HG03439 (cell line): Measurements from ENCODE around the gene NAALADL1.

Experiments used
- ATAC-seq: cut with Tn5 transposase; IDR thresholded peaks from one replicate; pipeline ENCODE4 v1.9.1; 2021; ENCODE audit warnings: mild to moderate bottlenecking, moderate library complexity; ENCODE audit not compliant: unreplicated experiment

The NAALADL1 gene

GRCh38 chr11:65083134-65083833, 24.9 kb upstream of the NAALADL1 start:
- ATAC-seq, result peak; percentile 14

- no peak for ATAC-seq
These were observed 20.5 kb upstream of the NAALADL1 start for GRCh38 chr11:65078786-65079342.

- ATAC-seq, result no peak
These were observed 19.8 kb upstream of the NAALADL1 start for GRCh38 chr11:65078151-65078550.

DNA sequence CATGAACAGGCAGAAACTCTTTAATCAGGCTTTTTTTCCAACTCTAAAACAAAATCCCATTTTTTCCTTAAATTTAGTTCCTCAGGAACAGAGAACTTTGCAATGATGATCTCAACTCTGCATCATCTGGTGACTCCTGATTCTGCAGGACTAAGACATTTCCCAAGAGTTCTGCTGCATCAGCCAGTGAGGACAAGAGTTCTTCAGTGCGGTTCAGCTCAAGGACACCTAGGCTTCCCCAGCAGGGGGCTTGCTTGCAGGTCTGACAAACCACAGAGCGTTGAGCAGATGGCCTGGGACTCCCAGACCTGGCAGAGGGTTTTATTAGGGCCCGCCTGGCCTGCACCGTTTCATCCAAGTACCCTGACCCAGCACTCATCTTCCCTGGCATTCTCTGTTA, 19.1 kb upstream of the NAALADL1 start:
- ATAC-seq, result no peak

DNA sequence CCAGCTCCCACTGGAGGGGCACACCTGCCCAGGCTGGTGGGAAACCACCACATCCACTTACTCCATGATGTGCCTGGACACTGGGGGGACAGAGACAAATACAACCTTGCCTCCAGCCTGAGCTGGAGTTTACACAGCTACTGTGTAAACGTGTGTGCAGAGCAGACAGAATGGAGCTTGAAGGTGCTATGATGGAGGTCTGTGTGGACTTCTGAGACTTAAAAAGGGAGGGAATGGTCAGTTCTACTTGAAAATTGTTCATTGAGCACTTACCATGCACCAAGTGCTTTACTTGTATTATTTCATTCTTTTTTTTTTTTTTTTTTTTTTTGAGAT, 14.2 kb upstream of the NAALADL1 start:
- no peak for ATAC-seq

DNA sequence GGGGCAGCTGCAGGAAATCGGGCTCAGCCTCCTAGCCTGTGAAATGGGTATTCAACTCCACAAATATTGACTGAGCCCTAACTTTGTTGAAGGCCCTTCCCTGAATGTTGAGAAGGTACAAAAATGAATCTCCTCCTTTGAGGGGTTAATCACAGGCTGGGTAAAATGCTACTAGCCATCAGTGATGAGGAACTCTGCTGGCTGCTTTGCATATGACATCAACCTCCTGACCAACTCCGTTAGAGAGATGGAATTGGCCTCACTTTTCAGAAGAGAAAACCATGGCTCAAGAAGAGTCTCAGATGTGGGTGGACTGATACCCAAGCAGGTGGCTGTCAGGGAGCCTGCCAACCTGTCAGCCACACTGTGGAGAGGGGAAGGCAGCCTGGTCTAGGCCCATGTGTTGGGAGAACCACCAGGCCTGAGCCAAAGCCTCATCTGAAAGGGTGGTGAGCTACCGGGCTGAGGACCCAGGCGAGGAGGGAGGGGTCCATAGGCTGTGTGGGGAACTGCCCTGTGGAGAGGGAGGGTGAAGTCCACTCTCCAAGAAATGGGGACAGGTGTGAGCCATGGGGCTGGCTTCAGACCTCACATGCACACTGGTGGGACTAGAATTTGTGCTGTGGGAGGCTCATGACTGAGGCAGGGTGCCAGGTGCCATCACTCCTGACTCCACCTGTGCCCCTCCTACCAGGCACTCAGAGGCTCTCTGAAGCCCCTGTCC, 13.7 kb upstream of the NAALADL1 start:
- ATAC-seq, result no peak

DNA sequence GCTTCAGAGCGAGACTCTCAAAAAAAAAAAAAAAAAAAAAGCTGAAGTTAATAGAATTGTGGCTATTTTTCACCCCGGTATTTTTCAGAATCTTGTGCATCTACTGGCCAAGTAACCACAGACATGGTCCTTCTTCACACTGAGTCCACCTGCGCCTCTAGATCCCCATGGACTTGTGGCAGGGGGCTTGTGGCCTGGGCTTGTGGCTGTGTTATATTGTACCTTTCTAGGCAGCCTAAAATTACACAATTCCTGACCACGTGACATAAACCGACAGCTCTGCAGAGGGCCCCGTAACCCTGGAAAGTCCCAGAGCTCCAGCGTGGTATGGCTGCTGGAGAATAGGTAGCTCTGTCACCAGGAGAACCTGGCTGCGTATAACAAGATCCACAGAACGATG, 10.9 kb upstream of the NAALADL1 start:
- no peak for ATAC-seq

DNA sequence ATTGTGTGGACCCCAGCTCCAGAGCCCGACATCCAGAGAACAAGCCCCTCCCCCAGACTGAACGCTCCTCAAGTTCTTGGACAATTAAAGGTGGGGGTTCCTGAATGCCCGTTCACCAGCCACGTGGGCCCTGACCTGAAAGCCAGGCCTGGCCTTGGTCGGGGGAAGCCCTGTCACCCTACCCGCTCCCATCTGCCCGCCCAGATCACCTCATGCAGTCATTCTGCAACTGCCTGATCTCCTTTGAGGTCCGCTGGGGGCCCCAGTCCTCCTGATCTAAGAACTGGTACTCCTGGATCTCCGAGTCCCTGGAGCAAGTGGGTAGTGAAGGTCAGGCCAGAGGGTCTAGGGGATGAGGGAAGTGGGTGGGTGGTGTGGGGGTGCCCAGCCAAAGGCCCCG, 9.1 kb upstream of the NAALADL1 start:
- no peak for ATAC-seq

- ATAC-seq, result no peak
These were observed 8.5 kb upstream of the NAALADL1 start for GRCh38 chr11:65066805-65067291.

DNA sequence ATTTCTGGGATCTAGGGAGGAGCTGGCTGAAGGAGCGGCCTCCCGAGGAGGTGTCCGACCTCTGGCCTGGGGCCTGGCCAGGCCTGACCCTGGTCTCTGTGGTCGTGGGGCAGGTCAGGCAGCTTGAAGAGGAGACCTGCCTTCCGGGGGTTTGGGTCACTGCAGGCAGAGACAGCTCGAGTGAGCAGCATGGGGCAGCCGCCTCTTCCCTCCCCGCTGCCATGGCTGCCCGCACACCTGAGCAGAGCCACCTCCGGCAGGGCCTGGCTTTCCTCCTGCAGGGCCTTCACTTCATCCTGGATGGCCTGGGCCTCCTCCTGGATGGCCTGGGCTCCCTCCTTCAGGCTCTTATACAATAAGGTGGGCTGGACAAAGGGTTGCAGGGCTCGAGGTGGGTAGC, 8.0 kb upstream of the NAALADL1 start:
- ATAC-seq, result no peak

DNA sequence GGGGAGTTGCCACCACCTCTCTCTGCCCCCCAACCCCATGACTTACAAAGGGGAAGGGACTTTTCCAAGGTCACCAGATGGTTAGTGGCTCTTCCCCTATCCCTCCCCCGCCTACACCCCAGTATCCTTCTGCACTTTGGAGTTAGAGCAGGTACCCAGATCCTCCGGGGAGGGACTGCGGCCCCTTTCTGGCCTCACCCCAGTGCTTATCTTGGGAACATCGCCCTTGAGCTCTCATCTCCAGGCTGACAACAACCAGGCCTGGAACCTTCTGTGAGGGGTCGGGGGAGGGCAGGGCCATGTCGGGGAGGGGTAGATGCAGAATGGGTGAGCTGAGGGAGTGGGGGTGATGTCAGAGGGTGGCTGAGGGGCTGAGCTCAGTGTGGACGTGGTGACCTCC, 7.5 kb upstream of the NAALADL1 start:
- no peak for ATAC-seq

DNA sequence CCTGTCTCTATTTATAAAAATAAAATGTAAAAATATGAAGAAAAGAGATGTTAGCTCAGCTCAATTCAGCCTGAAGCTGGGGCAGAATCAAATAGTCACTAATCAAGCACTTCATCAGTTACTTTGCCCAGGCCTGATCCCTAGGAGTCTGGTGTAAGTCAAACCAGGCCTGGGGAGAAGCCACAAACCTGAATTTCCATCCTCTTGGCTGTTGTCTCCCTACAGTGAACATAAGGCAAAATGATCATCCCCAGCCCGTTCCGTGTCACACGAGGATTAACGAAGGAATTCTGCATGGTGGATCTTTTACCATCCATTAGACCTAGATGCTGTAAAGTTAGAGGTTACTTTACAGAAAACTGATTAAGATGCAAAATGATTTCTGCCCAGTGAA, 6.5 kb upstream of the NAALADL1 start:
- ATAC-seq, result no peak

- no peak for ATAC-seq
These were observed 5.2 kb upstream of the NAALADL1 start for GRCh38 chr11:65063532-65063931.

GRCh38 chr11:65060913-65061408, 2.6 kb upstream of the NAALADL1 start:
- no peak for ATAC-seq

DNA sequence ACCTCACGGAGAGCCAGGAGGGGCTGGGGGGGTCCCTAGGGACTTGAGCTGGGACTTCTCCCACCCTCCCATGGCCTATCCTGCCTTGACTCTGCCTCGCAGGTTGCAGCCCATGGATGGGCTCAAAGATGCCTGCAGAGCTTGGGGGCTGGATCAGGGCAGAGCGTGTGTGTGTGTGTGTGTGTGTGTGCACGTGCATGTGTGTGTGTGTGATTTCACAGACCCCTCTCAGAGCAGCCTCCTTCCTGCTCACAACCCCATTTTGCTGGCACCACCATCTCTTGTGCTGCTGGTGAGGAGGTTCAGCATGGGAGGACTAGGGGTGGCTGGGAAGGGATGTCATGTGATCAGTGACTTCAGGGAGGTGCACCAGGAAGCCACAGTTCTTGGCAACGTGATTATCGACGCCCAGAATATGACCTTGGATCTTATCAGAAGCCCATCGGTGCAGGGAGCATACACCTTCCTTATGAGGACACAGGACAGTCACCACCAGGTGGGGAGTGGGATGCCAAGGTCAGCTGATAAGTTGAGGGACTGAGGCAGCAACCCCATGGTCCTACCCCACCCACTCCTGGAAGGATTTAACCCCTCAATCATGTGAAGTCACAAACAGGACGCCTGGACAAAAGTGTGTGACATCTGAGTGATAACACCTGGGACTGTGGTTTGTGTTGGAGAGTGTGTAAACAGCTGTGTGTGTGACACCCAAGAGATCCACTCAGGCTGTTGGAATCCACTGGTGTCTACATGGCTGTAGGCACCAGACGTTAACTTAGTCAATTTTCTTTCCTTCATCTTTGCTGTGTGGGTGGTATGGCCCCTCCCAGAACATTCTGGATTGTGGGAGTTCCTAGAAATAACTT, 1.8 kb upstream of the NAALADL1 start:
- ATAC-seq, result no peak

- no peak for ATAC-seq
These were observed 1.2 kb upstream of the NAALADL1 start for GRCh38 chr11:65059523-65059922.

DNA sequence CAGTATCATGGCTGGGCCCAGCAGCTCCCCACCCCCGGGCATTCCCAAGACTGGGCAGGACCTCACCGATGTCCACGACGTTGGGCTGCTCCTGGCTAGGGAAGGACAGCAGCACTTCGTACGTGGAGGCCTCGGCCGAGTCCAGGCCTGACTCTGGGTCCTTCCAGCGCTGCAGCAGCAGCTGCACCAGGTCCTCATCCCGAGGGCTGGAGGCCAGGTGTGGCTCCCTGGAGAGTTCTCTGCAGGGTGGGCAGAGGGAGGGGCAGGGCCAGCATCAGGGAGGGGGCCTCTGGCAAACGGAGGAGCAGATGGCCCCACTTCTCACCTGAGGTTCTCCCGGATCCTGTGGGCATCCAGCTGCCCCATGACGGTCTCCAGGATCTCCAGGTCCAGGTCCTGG, 341 bp downstream of the NAALADL1 start:
- ATAC-seq, result no peak

DNA sequence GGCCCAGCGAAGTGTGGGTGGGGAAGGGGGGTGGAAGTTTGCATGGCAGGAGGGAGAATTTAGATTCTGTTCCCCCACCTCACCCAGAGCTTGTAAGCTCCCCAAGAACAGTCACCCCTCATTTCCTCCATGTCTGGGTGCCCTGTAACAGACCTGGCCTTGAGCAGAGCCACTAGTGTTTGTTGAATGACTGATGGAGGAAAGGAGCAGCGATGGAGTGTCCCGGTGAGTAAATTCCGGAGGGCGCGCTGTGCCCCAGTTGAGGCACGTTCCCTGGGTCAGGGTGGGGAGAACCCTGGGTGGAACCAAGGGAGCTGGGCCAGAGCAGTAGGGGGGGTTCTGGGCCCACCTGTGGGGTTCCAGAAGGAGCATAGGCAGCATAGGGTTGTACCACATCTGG, 827 bp downstream of the NAALADL1 start:
- ATAC-seq, result no peak

DNA sequence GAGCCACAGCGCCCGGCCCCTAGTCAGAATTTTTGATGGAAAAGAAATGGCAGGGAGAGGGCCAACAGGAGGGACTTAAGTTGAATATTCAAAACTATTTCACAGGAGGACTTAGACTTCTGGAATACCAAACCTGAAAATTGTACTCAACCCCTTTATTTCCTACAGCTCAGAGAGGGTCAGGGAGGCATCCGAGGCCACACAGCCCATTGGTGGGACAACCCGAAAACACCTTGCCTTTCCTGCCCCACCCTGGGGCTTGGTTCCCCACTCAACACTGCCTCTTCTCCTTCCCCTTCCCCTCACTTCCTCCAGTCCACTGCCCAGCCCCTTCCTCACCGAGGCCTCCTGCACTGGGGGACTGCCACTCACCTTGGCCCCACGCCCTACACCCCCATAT, 1.4 kb downstream of the NAALADL1 start:
- no peak for ATAC-seq

DNA sequence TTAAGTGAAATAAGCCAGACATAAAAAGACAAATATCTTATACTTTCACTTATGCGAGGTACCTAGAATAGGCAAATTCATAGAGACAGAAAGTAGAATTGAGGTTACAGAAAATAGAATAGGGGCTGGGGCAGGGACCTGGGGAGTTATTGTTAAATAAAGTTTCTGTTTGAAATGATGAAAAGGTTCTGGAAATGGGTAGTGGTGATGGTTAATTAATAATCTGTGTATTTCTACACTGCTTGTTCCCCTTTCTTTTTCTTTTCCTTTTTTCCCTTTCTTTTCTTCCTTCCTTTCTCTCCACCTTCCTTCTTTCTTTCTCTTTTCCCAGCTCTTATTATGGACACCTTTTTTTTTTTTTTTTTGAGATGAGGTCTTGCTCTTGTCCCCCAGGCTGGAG, 2.8 kb downstream of the NAALADL1 start:
- no peak for ATAC-seq

DNA sequence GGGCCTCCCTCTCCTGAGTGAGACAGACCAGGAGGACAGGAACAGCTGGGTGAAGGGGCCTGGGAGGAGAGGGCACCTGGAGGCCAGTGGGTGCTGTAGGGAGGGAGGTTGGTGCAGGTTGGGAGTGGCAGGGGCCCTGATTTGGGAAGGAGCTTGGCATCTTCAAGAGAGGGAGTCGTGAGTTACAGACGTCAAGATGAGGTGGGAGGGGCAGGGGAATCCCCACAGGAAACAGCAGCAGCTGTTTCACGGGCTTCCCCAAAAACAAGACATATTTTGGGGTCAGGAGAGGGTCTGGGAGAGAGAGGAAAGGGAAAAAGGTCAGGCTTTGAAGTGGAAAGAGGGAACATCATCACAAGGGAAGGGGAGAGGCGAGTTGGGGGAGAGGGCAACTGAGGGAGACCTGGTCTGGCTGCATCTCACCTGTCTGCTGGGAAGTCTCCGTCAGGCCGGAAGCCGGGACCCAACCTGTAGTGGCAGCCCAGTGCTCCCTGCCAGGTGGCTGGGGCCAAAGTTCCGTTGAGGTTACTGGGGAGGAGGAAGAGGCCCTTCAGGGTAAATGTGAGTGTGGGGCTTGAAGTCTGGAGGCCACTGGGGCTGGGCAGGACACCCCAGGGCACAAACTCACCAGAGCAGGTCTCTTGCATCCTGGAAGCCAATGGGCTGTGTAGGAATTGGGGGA, 4.4 kb downstream of the NAALADL1 start:
- ATAC-seq, result no peak
